Measurements from ENCODE around the gene AAK1.

Gene AAK1

DNA sequence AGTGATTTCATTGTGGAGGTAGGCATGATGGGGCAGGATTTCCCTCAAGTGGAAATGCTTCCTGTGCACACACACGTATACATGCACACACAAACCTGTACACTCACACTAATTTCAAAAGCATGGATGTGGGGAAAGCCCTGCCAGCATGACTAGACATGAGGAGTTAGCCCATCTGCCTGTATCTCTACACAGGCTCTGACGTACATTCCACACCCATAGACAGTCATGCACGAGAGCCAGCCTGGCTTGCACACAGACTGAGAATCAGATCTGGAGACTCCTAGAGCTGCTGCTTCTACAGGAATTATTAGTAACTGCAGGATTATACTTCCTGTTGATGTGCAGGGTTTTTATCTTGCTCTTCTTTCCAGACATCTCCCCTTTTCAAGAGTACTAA is 179.0 kb downstream of the AAK1 start:
- Histone ChIP-seq H3K27me3 (ENCODE audit: control insufficient read depth, insufficient read depth, low read length) (no peaks in the 10 kb centered on the region), H3K4me2 (ENCODE audit: low read length) (no peak overlapping the region), H3K4me1 (peaks cover 14% of the 10 kb centered on the region), H3K79me2 (no peaks in the 10 kb centered on the region), H3K36me3 (ENCODE audit: control insufficient read depth, insufficient read depth, low read length) (no peaks in the 10 kb centered on the region), H3K9me3 (ENCODE audit: control insufficient read depth, low read length) (no peaks in the 10 kb centered on the region), H3K4me3 (ENCODE audit: low read depth, low read length) (no peak overlapping the region), H3K9ac (no peak overlapping the region), H2AFZ (no peak overlapping the region), H3K27ac (peak overlapping the region; percentile 38)
- TF ChIP-seq, protein P1, sequence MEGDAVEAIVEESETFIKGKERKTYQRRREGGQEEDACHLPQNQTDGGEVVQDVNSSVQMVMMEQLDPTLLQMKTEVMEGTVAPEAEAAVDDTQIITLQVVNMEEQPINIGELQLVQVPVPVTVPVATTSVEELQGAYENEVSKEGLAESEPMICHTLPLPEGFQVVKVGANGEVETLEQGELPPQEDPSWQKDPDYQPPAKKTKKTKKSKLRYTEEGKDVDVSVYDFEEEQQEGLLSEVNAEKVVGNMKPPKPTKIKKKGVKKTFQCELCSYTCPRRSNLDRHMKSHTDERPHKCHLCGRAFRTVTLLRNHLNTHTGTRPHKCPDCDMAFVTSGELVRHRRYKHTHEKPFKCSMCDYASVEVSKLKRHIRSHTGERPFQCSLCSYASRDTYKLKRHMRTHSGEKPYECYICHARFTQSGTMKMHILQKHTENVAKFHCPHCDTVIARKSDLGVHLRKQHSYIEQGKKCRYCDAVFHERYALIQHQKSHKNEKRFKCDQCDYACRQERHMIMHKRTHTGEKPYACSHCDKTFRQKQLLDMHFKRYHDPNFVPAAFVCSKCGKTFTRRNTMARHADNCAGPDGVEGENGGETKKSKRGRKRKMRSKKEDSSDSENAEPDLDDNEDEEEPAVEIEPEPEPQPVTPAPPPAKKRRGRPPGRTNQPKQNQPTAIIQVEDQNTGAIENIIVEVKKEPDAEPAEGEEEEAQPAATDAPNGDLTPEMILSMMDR (IDR thresholded peaks at IDR 0.05) = peak; percentile 13

DNA sequence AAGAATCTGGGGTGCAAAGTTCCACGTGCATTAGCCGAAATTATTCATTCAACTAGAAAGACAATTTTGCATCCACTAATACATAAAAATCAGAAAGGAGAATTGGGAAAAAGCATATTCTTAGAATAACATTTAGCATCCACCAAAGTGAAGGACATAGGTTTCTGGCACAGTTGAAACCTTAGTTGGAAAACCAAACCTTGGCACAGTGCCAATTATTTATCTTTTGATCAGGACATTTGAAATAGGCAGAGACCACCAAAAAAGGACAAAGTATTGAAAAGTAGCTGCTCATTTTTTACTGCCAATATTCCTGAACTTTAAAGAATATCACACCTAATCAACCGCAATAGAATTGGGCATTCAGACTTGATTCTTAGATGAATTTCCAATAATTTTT is 180.8 kb downstream of the AAK1 start:
- Histone ChIP-seq H3K27me3 (ENCODE audit: control insufficient read depth, insufficient read depth, low read length) (no peaks in the 10 kb centered on the region), H3K4me2 (ENCODE audit: low read length) (no peak overlapping the region), H3K9me3 (ENCODE audit: control insufficient read depth, low read length) (no peaks in the 10 kb centered on the region), H3K79me2 (no peaks in the 10 kb centered on the region), H3K36me3 (ENCODE audit: control insufficient read depth, insufficient read depth, low read length) (no peaks in the 10 kb centered on the region), H3K4me1 (peaks cover 21% of the 10 kb centered on the region), H3K9ac (no peak overlapping the region), H3K27ac (no peak overlapping the region), H2AFZ (no peak overlapping the region), H3K4me3 (ENCODE audit: low read depth, low read length) (no peak overlapping the region)
- TF ChIP-seq, protein P1 (IDR thresholded peaks at IDR 0.05) = no peak

DNA sequence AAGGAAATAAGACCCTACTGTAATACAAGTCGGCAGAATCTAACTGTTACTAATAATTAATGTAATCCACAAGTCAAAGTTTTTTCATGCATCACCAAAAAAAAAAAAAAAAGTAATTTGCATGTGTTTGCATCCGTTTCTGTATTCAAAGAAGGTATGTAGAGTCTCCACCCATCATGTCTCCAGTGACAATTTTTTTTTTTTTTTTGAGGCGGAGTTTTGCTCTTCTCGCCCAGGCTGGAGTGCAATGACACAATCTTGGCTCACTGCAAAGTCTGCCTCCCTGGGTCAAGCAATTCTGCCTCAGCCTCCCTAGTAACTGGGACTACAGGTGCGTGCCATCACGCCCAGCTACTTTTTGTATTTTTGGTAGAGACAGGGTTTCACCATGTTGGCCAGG is 182.1 kb downstream of the AAK1 start:
- H3K4me3 ChIP-seq (ENCODE audit: low read depth, low read length) = no peak overlapping the region
- no peaks in the 10 kb centered on the region for H3K79me2 ChIP-seq
- no peak overlapping the region for H3K9ac ChIP-seq
- H3K4me2 ChIP-seq (ENCODE audit: low read length) = no peak overlapping the region
- no peaks in the 10 kb centered on the region for H3K36me3 ChIP-seq (ENCODE audit: control insufficient read depth, insufficient read depth, low read length)
- no peak overlapping the region for H3K27ac ChIP-seq
- H3K4me1 ChIP-seq = peaks cover 29% of the 10 kb centered on the region
- no peaks in the 10 kb centered on the region for H3K9me3 ChIP-seq (ENCODE audit: control insufficient read depth, low read length)
- H2AFZ ChIP-seq = no peak overlapping the region
- no peaks in the 10 kb centered on the region for H3K27me3 ChIP-seq (ENCODE audit: control insufficient read depth, insufficient read depth, low read length)
- TF ChIP-seq, protein P1 (IDR thresholded peaks at IDR 0.05) = no peak

DNA sequence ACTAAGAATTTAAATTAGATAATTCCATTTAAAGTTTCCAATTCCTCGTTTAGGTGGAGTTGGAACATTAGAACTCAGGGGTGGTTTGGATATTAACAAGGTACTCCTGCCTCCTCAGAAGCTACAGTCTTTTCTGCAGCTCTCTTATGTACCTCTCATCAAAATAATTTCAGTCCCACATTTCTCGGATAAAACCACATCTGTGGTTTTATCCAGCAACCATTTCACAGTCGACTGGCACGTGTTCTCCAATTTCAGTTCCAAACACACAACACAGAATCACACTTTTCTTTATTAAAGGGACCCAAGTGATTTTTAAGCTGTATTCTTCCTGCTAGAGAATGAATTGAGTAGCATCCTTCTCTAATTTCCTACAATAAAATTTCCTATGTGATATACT is 183.6 kb downstream of the AAK1 start:
- Histone ChIP-seq H3K4me3 (ENCODE audit: low read depth, low read length) (no peak overlapping the region), H3K36me3 (ENCODE audit: control insufficient read depth, insufficient read depth, low read length) (no peaks in the 10 kb centered on the region), H3K4me1 (peaks cover 29% of the 10 kb centered on the region), H3K27me3 (ENCODE audit: control insufficient read depth, insufficient read depth, low read length) (no peaks in the 10 kb centered on the region), H3K4me2 (ENCODE audit: low read length) (no peak overlapping the region), H2AFZ (no peak overlapping the region), H3K27ac (no peak overlapping the region), H3K79me2 (no peaks in the 10 kb centered on the region), H3K9ac (no peak overlapping the region), H3K9me3 (ENCODE audit: control insufficient read depth, low read length) (no peaks in the 10 kb centered on the region)
- TF ChIP-seq, protein P1 (IDR thresholded peaks at IDR 0.05) = no peak

DNA sequence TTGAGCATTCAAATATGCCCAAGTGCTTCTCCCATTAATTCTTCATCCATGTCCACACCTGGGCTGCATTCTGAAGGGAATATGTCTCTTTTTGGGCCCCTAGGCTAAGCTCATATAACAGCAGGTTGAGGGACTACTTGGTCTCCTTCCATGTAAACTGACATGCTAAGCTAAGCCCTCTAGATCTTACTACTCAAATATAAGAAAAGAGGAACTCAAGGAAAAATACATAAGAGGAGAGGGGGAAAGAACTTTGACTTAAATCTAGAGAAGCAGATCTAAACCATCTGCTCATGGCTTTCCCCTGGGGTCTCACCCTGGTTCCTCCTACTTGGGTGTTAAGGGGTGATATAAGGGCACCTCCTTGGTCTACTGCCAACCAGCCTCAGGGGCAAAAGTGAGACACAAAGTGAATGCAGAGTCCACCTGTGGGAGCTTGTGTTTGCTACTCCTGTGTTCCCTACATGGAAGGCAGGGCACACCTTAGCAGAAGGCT is 186.5 kb downstream of the AAK1 start:
- Histone ChIP-seq H3K4me3 (ENCODE audit: low read depth, low read length) (peak overlapping the region; percentile 36), H3K9me3 (ENCODE audit: control insufficient read depth, low read length) (no peaks in the 10 kb centered on the region), H3K9ac (no peak overlapping the region), H2AFZ (no peak overlapping the region), H3K36me3 (ENCODE audit: control insufficient read depth, insufficient read depth, low read length) (no peaks in the 10 kb centered on the region), H3K4me2 (ENCODE audit: low read length) (peak overlapping the region; percentile 20), H3K4me1 (peaks cover 28% of the 10 kb centered on the region), H3K79me2 (no peaks in the 10 kb centered on the region), H3K27ac (peak overlapping the region; percentile 62), H3K27me3 (ENCODE audit: control insufficient read depth, insufficient read depth, low read length) (no peaks in the 10 kb centered on the region)
- TF ChIP-seq, protein P1 (IDR thresholded peaks at IDR 0.05) = no peak

Measured in parathyroid adenoma (tissue), 2 donors.